PC-3 (cell line): ENCODE data around the gene DCD.

ENCODE experiments used
- CTCF ChIP-seq: fragments of 300-600 bp; sonication (generic); conservative IDR thresholded peaks from 2 replicates; pipeline ENCODE4 v1.5.1; 2017; ENCODE audit warnings: antibody characterized with exemption, low read depth, mild to moderate bottlenecking, low read length
- EZH2 ChIP-seq: fragments of 300-600 bp; sonication (generic); IDR thresholded peaks from one replicate; pipeline ENCODE4 v1.6.1; 2017; ENCODE audit warnings: antibody characterized with exemption, mild to moderate bottlenecking, low read length; ENCODE audit not compliant: unreplicated experiment
- EZH2phosphoT487 ChIP-seq: fragments of 300-600 bp; sonication (generic); IDR thresholded peaks from 2 replicates; pipeline ENCODE4 v1.6.1; 2018; ENCODE audit warnings: mild to moderate bottlenecking, antibody characterized with exemption, low read length, borderline replicate concordance

GRCh38 chr12:54612225-54612750 is 35.9 kb downstream of the DCD start:
- TF ChIP-seq EZH2 (no peak), CTCF (no peak), EZH2phosphoT487 (no peak)
